Calu3 (cell line): ENCODE data around the gene SPEM2. TPM values are rescaled to one million over a fixed set of nuclear protein-coding genes. Genes with fewer than 3 reads are reported as not detected.

Experiments used
- BruUV-seq: library from RNA; stranded (reverse); fragments of 400-500 nt; replicated peaks from 2 replicates; lab custom pipeline; 2021; lab: Mats Ljungman, UMichigan
- CTCF ChIA-PET: fragments of 300-600 bp; sonication (Branson Sonifier 250); formaldehyde crosslinking; loops from one replicate; lab custom pipeline; 2022; ENCODE audit warnings: antibody characterized with exemption; lab: Charles Lee
- DNase-seq: peaks from one replicate; pipeline ENCODE4 v3.0.0; 2022
- H3K27ac Mint-ChIP-seq: one replicate; pipeline ENCODE4 v1.8.0; 2022; ENCODE audit warnings: mixed read lengths; ENCODE audit not compliant: unreplicated experiment
- H3K27me3 Mint-ChIP-seq: one replicate; pipeline ENCODE4 v1.8.0; 2022; ENCODE audit warnings: mixed read lengths; ENCODE audit not compliant: unreplicated experiment
- H3K36me3 Mint-ChIP-seq: one replicate; pipeline ENCODE4 v1.8.0; 2022; ENCODE audit warnings: mild to moderate bottlenecking, moderate library complexity, mixed read lengths; ENCODE audit not compliant: insufficient read depth, unreplicated experiment
- H3K4me1 Mint-ChIP-seq: one replicate; pipeline ENCODE4 v1.8.0; 2022; ENCODE audit warnings: mild to moderate bottlenecking, low read depth, mixed read lengths; ENCODE audit not compliant: unreplicated experiment
- H3K4me3 Mint-ChIP-seq: one replicate; pipeline ENCODE4 v1.8.0; 2022; ENCODE audit warnings: mild to moderate bottlenecking, low read depth, moderate library complexity, mixed read lengths; ENCODE audit not compliant: unreplicated experiment
- H3K9me3 Mint-ChIP-seq: one replicate; pipeline ENCODE4 v1.8.0; 2022; ENCODE audit warnings: low read depth, mixed read lengths; ENCODE audit not compliant: unreplicated experiment
- CTCF ChIP-seq: fragments of 200-600 bp; IDR thresholded peaks from one replicate; pipeline ENCODE4 v1.8.0; 2022; ENCODE audit warnings: antibody characterized with exemption; ENCODE audit not compliant: unreplicated experiment
- intact Hi-C: fragments of 100-400 bp; cut with micrococcal nuclease; formaldehyde crosslinking; loops from one replicate; pipeline ENCODE4 v1.10.0; 2022; ENCODE audit not compliant: unreplicated experiment
- total RNA-seq: library from RNA; stranded (reverse); gene quantifications from 2 replicates; pipeline ENCODE4 v1.2.3, GENCODE V29; 2022

The SPEM2 gene
- total RNA-seq, 1 experiment from 2014 or later: not detected

GRCh38 chr17:7476951-7477350 lies 51.5 kb downstream of the SPEM2 start:
- Mint-ChIP-seq H3K4me1 (peaks cover 34% of the 10 kb centered on the region), H3K9me3 (peaks cover 3% of the 10 kb centered on the region), H3K4me3 (peak overlapping the region; percentile 74), H3K27me3 (no peaks in the 10 kb centered on the region), H3K27ac (no peak overlapping the region), H3K36me3 (peaks cover 35% of the 10 kb centered on the region)
- intact Hi-C loops: loop anchor here (5.0 kb wide), 1 partner anchor 40 kb away; the partner anchor contains the start of genes FGF11 and TMEM102
- TF ChIP-seq CTCF: no peak
- no peak for DNase-seq
- TSS peak; percentile 22 for BruUV-seq
- CTCF ChIA-PET: interaction anchor here (1.0 kb wide), 1 partner anchor 40 kb away, joined by 3 read pairs; no protein-coding TSS in a partner anchor

Other genes starting within 250 kb of the SPEM2 start
- gene ASGR1, start 246.2 kb upstream of the SPEM2 start, total RNA-seq: 0.26 TPM in 1 of 2 replicates, not detected in the other
- gene DLG4, start 205.8 kb upstream of the SPEM2 start, total RNA-seq: 2.0 and 4.6 TPM in 2 replicates
- 552 and 615 TPM in 2 replicates for gene ACADVL, start 205.7 kb upstream of the SPEM2 start, total RNA-seq
- 44.8 and 45.7 TPM in 2 replicates for gene DVL2, start 191.1 kb upstream of the SPEM2 start, total RNA-seq
- gene PHF23, start 186.2 kb upstream of the SPEM2 start, total RNA-seq: 30.2 and 31.6 TPM in 2 replicates
- 183 and 188 TPM in 2 replicates for gene GABARAP, start 183.2 kb upstream of the SPEM2 start, total RNA-seq
- 85.2 and 85.3 TPM in 2 replicates for gene CTDNEP1, start 173.9 kb upstream of the SPEM2 start, total RNA-seq
- 20.3 and 21.3 TPM in 2 replicates for gene ELP5, start 173.4 kb upstream of the SPEM2 start, total RNA-seq
- 266 and 314 TPM in 2 replicates for gene CLDN7, start 163.1 kb upstream of the SPEM2 start, total RNA-seq
- gene SLC2A4, start 143.9 kb upstream of the SPEM2 start, total RNA-seq: 0.19 and 0.20 TPM in 2 replicates
- gene YBX2, start 131.0 kb upstream of the SPEM2 start, total RNA-seq: 0.24 and 0.49 TPM in 2 replicates
- 608 and 648 TPM in 2 replicates for gene EIF5A, start 118.0 kb upstream of the SPEM2 start, total RNA-seq
- 59.6 and 61.1 TPM in 2 replicates for gene GPS2, start 110.3 kb upstream of the SPEM2 start, total RNA-seq
- gene NEURL4, start 96.3 kb upstream of the SPEM2 start, total RNA-seq: 31.9 and 33.0 TPM in 2 replicates
- 4.1 TPM in 1 of 2 replicates, not detected in the other for gene ACAP1, start 89.1 kb upstream of the SPEM2 start, total RNA-seq
- 8.5 and 9.9 TPM in 2 replicates for gene KCTD11, start 73.5 kb upstream of the SPEM2 start, total RNA-seq
- not detected in 2 replicates for gene TMEM95, start 70.5 kb upstream of the SPEM2 start, total RNA-seq
- gene TNK1, start 44.5 kb upstream of the SPEM2 start, total RNA-seq: 7.0 and 8.6 TPM in 2 replicates
- gene PLSCR3, start 31.1 kb upstream of the SPEM2 start, total RNA-seq: 21.9 and 26.3 TPM in 2 replicates
- gene TMEM256, start 21.5 kb upstream of the SPEM2 start, total RNA-seq: 47.8 and 51.5 TPM in 2 replicates
- gene NLGN2, start 17.8 kb upstream of the SPEM2 start, total RNA-seq: 13.9 and 14.6 TPM in 2 replicates
- gene SPEM1, start 5.3 kb upstream of the SPEM2 start, total RNA-seq: not detected in 2 replicates
- not detected in 2 replicates for gene SPEM3, start 3.2 kb downstream of the SPEM2 start, total RNA-seq
- gene TMEM102, start 9.8 kb downstream of the SPEM2 start, total RNA-seq: 8.5 TPM in 2 replicates
- gene FGF11, start 13.9 kb downstream of the SPEM2 start, total RNA-seq: 1.2 and 2.1 TPM in 2 replicates
- gene CHRNB1, start 19.4 kb downstream of the SPEM2 start, total RNA-seq: 2.4 and 3.0 TPM in 2 replicates
- 27.2 and 28.1 TPM in 2 replicates for gene ZBTB4, start 54.0 kb downstream of the SPEM2 start, total RNA-seq
- not detected in 2 replicates for gene SLC35G6, start 55.8 kb downstream of the SPEM2 start, total RNA-seq
- gene POLR2A, start 58.8 kb downstream of the SPEM2 start, total RNA-seq: 89.0 and 99.3 TPM in 2 replicates
- gene TNFSF12, start 123.4 kb downstream of the SPEM2 start, total RNA-seq: 7.7 and 8.4 TPM in 2 replicates
- 19.7 and 25.7 TPM in 2 replicates for gene TNFSF13, start 133.1 kb downstream of the SPEM2 start, total RNA-seq
- gene SENP3, start 136.3 kb downstream of the SPEM2 start, total RNA-seq: 52.0 and 54.3 TPM in 2 replicates
- 28.6 and 50.0 TPM in 2 replicates for gene CD68, start 154.0 kb downstream of the SPEM2 start, total RNA-seq
- 34.6 and 36.3 TPM in 2 replicates for gene MPDU1, start 158.2 kb downstream of the SPEM2 start, total RNA-seq
- gene SOX15, start 164.5 kb downstream of the SPEM2 start, total RNA-seq: not detected in 2 replicates
- 30.3 and 30.9 TPM in 2 replicates for gene FXR2, start 189.3 kb downstream of the SPEM2 start, total RNA-seq
- 15.9 and 16.6 TPM in 2 replicates for gene SAT2, start 202.2 kb downstream of the SPEM2 start, total RNA-seq
- 0.39 TPM in 1 of 2 replicates, not detected in the other for gene SHBG, start 204.5 kb downstream of the SPEM2 start, total RNA-seq
- gene ATP1B2, start 225.3 kb downstream of the SPEM2 start, total RNA-seq: not detected in 2 replicates